Neural cell (in vitro differentiated cells): ENCODE data around the gene SHB. TPM values are rescaled to one million over a fixed set of nuclear protein-coding genes. Genes with fewer than 3 reads are reported as not detected.

Experiments
- H2AFZ ChIP-seq: fragments of 200-600, 300-800 bp; sonication (generic), shearing (Covaris generic); 2 replicates; pipeline ENCODE4 v1.6.0; 2014; ENCODE audit warnings: low read depth, mild to moderate bottlenecking, antibody characterized with exemption, low read length, moderate library complexity
- H3F3A ChIP-seq: fragments of 200-600 bp; shearing (Covaris generic); 2 replicates; pipeline ENCODE4 v1.6.1; 2016; ENCODE audit warnings: mild to moderate bottlenecking, moderate library complexity, mixed read lengths, antibody characterized with exemption, low read length; ENCODE audit not compliant: insufficient read depth, poor library complexity, severe bottlenecking
- H3K27ac ChIP-seq: fragments of 200-600, 300-800 bp; sonication (generic), shearing (Covaris generic); 2 replicates; pipeline ENCODE4 v1.5.1; 2014; ENCODE audit warnings: mild to moderate bottlenecking, low read length, moderate library complexity
- H3K27me3 ChIP-seq: fragments of 300-800, 200-600 bp; sonication (generic), shearing (Covaris generic); 2 replicates; pipeline ENCODE4 v1.6.0; 2014; ENCODE audit warnings: mild to moderate bottlenecking, low read depth, low read length, moderate library complexity; ENCODE audit not compliant: insufficient read depth
- H3K36me3 ChIP-seq: fragments of 300-800, 200-600 bp; sonication (generic), shearing (Covaris generic); 2 replicates; pipeline ENCODE4 v1.5.1; 2014; ENCODE audit warnings: mild to moderate bottlenecking, antibody characterized with exemption, low read length, moderate library complexity; ENCODE audit not compliant: insufficient read depth
- H3K4me2 ChIP-seq: fragments of 300-800, 200-600 bp; sonication (generic), shearing (Covaris generic); 2 replicates; pipeline ENCODE4 v1.6.0; 2014; ENCODE audit warnings: mild to moderate bottlenecking, low read length
- H3K4me3 ChIP-seq: fragments of 300-800, 200-600 bp; sonication (generic), shearing (Covaris generic); 2 replicates; pipeline ENCODE4 v1.5.1; 2014; ENCODE audit warnings: mild to moderate bottlenecking, low read length, moderate library complexity
- H3K79me2 ChIP-seq: fragments of 200-600 bp; shearing (Covaris generic); replicated peaks from 2 replicates; pipeline ENCODE4 v1.6.0; 2014; ENCODE audit warnings: mild to moderate bottlenecking, low read length, moderate library complexity; ENCODE audit not compliant: insufficient read depth
- H3K9ac ChIP-seq: fragments of 300-800, 200-600 bp; sonication (generic), shearing (Covaris generic); 2 replicates; pipeline ENCODE4 v1.6.1; 2016; ENCODE audit warnings: mild to moderate bottlenecking, low read length, mixed read lengths
- H3K9me2 ChIP-seq: fragments of 200-600 bp; shearing (Covaris generic); 2 replicates; pipeline ENCODE4 v1.6.1; 2016; ENCODE audit warnings: mild to moderate bottlenecking, low read length, mixed read lengths; ENCODE audit not compliant: insufficient read depth
- H3K9me3 ChIP-seq: fragments of 200-600, 300-800 bp; sonication (generic), shearing (Covaris generic); 2 replicates; pipeline ENCODE4 v1.6.1; 2016; ENCODE audit warnings: mild to moderate bottlenecking, mixed run types, low read length, moderate library complexity, mixed read lengths
- H4K20me1 ChIP-seq: fragments of 200-600 bp; shearing (Covaris generic); 2 replicates; pipeline ENCODE4 v1.6.1; 2016; ENCODE audit warnings: mild to moderate bottlenecking, mixed run types; ENCODE audit not compliant: insufficient read depth
- EP300 ChIP-seq: fragments of 450-650 bp; conservative IDR thresholded peaks from 2 replicates; pipeline ENCODE4 v1.6.1; 2014; ENCODE audit warnings: antibody characterized with exemption, mild to moderate bottlenecking, moderate library complexity; ENCODE audit not compliant: poor library complexity, severe bottlenecking
- EZH2 ChIP-seq: fragments of 200-600, 300-800 bp; shearing (Covaris generic), sonication (generic); IDR thresholded peaks from 2 replicates; pipeline ENCODE4 v1.6.1; 2014; ENCODE audit warnings: antibody characterized with exemption, low read length, borderline replicate concordance, mild to moderate bottlenecking; ENCODE audit not compliant: insufficient read depth, poor library complexity, severe bottlenecking
- MXI1 ChIP-seq: fragments of 450-650 bp; conservative IDR thresholded peaks from 2 replicates; pipeline ENCODE4 v1.6.1; 2014; ENCODE audit warnings: antibody characterized with exemption, mild to moderate bottlenecking; ENCODE audit not compliant: poor library complexity, severe bottlenecking
- POLR2AphosphoS5 ChIP-seq: IDR thresholded peaks from 2 replicates; pipeline ENCODE4 v1.6.1; 2012
- RAD21 ChIP-seq: fragments of 450-650 bp; conservative IDR thresholded peaks from 2 replicates; pipeline ENCODE4 v1.6.1; 2014; ENCODE audit warnings: antibody characterized with exemption, mild to moderate bottlenecking, moderate library complexity
- SMC3 ChIP-seq: fragments of 450-650 bp; conservative IDR thresholded peaks from 2 replicates; pipeline ENCODE4 v1.6.1; 2014; ENCODE audit warnings: antibody characterized with exemption, mild to moderate bottlenecking, moderate library complexity; ENCODE audit not compliant: poor library complexity
- TAF1 ChIP-seq: IDR thresholded peaks from 2 replicates; pipeline ENCODE4 v1.6.1; 2012; ENCODE audit warnings: low read depth
- polyA plus RNA-seq: library from polyadenylated mRNA; depleted of rRNA; stranded (reverse); fragments of >200 nt; gene quantifications from 2 replicates; pipeline ENCODE4 v1.2.3, GENCODE V29; 2014
- TF ChIP-seq, protein P1 (sequence below): fragments of 450-650 bp; IDR thresholded peaks from 2 replicates; pipeline ENCODE4 v1.5.1; 2014; ENCODE audit warnings: antibody characterized with exemption, mild to moderate bottlenecking, moderate library complexity; ENCODE audit not compliant: poor library complexity, severe bottlenecking
- TF ChIP-seq, protein P2 (sequence below): IDR thresholded peaks from 2 replicates; pipeline ENCODE4 v1.6.1; 2012; ENCODE audit warnings: borderline replicate concordance

The SHB gene
- polyA plus RNA-seq, 1 donor from 2014 or later = 17.5 TPM

DNA sequence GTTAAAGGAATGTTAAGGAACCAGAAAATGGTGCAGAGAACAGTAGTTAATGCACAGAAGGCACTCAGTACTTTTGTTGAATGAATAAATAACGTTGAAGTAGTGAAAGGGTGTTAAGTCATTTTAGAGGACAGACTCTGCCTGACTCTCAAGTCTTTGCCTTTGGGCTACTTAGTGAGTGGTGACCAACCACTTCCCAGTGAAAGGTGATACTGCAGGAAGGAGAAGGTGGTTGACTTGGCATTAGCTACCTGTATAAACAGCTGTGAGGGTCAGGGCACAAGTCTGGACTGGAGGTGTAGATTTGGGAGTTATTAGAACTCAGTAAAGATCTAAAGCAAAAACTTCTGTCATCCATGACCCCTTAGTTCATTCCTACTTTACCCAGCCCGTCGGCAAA lies 4.9 kb upstream of the SHB start:
- Histone ChIP-seq H2AFZ (no peak overlapping the region), H3K79me2 (no peaks in the 10 kb centered on the region), H3F3A (no peaks in the 10 kb centered on the region), H3K4me2 (no peak overlapping the region), H3K9me2 (no peaks in the 10 kb centered on the region), H3K27ac (no peak overlapping the region), H3K36me3 (no peaks in the 10 kb centered on the region), H4K20me1 (no peaks in the 10 kb centered on the region), H3K9ac (no peak overlapping the region), H3K27me3 (no peaks in the 10 kb centered on the region), H3K9me3 (no peaks in the 10 kb centered on the region), H3K4me3 (no peak overlapping the region)
- TF ChIP-seq RAD21 = no peak
- no peak for TF ChIP-seq EZH2
- TF ChIP-seq POLR2AphosphoS5 = no peak
- TF ChIP-seq, protein P1, sequence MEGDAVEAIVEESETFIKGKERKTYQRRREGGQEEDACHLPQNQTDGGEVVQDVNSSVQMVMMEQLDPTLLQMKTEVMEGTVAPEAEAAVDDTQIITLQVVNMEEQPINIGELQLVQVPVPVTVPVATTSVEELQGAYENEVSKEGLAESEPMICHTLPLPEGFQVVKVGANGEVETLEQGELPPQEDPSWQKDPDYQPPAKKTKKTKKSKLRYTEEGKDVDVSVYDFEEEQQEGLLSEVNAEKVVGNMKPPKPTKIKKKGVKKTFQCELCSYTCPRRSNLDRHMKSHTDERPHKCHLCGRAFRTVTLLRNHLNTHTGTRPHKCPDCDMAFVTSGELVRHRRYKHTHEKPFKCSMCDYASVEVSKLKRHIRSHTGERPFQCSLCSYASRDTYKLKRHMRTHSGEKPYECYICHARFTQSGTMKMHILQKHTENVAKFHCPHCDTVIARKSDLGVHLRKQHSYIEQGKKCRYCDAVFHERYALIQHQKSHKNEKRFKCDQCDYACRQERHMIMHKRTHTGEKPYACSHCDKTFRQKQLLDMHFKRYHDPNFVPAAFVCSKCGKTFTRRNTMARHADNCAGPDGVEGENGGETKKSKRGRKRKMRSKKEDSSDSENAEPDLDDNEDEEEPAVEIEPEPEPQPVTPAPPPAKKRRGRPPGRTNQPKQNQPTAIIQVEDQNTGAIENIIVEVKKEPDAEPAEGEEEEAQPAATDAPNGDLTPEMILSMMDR = no peak
- TF ChIP-seq SMC3 = no peak
- TF ChIP-seq EP300 = no peak
- TF ChIP-seq MXI1 = no peak
- TF ChIP-seq TAF1 = no peak
- TF ChIP-seq, protein P2, sequence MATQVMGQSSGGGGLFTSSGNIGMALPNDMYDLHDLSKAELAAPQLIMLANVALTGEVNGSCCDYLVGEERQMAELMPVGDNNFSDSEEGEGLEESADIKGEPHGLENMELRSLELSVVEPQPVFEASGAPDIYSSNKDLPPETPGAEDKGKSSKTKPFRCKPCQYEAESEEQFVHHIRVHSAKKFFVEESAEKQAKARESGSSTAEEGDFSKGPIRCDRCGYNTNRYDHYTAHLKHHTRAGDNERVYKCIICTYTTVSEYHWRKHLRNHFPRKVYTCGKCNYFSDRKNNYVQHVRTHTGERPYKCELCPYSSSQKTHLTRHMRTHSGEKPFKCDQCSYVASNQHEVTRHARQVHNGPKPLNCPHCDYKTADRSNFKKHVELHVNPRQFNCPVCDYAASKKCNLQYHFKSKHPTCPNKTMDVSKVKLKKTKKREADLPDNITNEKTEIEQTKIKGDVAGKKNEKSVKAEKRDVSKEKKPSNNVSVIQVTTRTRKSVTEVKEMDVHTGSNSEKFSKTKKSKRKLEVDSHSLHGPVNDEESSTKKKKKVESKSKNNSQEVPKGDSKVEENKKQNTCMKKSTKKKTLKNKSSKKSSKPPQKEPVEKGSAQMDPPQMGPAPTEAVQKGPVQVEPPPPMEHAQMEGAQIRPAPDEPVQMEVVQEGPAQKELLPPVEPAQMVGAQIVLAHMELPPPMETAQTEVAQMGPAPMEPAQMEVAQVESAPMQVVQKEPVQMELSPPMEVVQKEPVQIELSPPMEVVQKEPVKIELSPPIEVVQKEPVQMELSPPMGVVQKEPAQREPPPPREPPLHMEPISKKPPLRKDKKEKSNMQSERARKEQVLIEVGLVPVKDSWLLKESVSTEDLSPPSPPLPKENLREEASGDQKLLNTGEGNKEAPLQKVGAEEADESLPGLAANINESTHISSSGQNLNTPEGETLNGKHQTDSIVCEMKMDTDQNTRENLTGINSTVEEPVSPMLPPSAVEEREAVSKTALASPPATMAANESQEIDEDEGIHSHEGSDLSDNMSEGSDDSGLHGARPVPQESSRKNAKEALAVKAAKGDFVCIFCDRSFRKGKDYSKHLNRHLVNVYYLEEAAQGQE = no peak

DNA sequence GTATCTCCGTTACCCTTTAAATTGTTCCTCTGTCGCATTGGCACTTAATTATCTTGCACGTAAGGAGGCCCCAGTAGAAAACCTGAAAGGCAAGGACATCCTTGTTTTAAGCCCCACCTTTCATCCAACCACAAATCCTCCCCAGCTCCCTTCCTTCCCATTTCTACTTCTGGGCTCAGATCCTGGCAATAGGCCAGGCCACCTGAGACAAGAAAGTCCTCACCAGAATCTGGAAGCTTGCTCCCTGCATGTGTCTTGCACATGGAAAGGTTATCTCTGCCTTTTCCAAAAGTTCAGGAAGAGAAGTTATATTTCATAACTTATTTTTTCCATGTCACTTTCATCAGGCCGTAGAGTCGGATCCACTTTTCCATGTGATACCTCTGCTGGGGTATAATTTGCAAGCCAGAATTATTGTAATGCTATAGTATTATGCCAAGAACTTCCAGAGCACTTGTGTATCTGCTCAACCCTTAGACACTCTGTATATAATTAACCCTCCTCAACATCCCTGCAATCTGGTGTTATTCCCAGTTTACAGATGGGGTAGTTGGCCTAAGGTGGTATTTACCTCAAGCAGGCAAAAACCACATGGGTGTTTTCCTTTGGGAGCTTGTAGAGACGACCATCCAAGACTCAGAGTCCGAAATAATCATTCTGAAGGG lies 2.6 kb upstream of the SHB start:
- no peaks in the 10 kb centered on the region for H3K27me3 ChIP-seq
- no peak overlapping the region for H3K4me3 ChIP-seq
- no peak overlapping the region for H3K27ac ChIP-seq
- no peak overlapping the region for H2AFZ ChIP-seq
- H4K20me1 ChIP-seq = peaks cover 5% of the 10 kb centered on the region
- H3K79me2 ChIP-seq = peaks cover 18% of the 10 kb centered on the region
- H3K9me2 ChIP-seq = no peaks in the 10 kb centered on the region
- H3K9ac ChIP-seq = no peak overlapping the region
- H3K9me3 ChIP-seq = no peaks in the 10 kb centered on the region
- H3K36me3 ChIP-seq = no peaks in the 10 kb centered on the region
- TF ChIP-seq EZH2 (no peak), MXI1 (no peak), POLR2AphosphoS5 (no peak)
- TF ChIP-seq, protein P2 = no peak
- H3F3A ChIP-seq = no peaks in the 10 kb centered on the region
- no peak overlapping the region for H3K4me2 ChIP-seq
